ENCODE measurements around the gene FABP6. TPM values are rescaled to one million over a fixed set of nuclear protein-coding genes. Genes with fewer than 3 reads are reported as not detected.

FABP6 gene
- total and polyA plus RNA-seq, 8 donors: not detected

DNA sequence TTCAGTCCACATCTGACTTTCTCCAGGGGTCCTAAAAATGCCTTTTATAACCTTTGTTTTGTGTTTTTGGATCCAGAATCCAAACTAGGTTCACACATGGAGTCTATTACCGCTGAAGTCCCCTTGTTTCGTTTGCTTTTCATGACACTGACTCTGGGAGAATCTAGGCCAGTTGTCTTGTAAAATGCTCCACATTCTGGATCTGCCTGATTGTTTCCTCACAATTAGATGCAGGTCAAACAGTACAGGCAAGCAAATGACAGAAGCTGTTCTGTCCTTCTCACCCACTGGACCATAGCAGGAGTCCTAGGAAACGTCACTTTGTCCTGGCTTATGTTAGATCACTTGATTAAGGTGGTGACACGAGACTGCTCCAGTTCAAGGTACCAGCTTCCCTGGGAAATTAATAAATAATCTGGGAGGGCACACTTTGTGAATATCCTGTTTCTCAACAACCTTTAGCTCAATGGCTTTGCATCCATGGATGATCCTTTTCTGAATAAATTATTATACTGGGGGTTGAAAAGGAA, 34.1 kb downstream of the FABP6 start:
- Histone ChIP-seq H3K4me3 (no peak overlapping the region), H3K36me3 (no peaks in the 10 kb centered on the region), H3K4me1 (no peaks in the 10 kb centered on the region), H3K27ac (no peak overlapping the region), H3K9me3 (no peaks in the 10 kb centered on the region), H3K27me3 (no peaks in the 10 kb centered on the region)
- FAIRE-seq (no peak), ATAC-seq (peak in 1 of 4 donors; percentile 25), DNase-seq (no peak)
- WGBS, 2 donors: 54 to 60% methylated on average over 4 of the region's 4 CpGs
- TF ChIP-seq, protein P1, sequence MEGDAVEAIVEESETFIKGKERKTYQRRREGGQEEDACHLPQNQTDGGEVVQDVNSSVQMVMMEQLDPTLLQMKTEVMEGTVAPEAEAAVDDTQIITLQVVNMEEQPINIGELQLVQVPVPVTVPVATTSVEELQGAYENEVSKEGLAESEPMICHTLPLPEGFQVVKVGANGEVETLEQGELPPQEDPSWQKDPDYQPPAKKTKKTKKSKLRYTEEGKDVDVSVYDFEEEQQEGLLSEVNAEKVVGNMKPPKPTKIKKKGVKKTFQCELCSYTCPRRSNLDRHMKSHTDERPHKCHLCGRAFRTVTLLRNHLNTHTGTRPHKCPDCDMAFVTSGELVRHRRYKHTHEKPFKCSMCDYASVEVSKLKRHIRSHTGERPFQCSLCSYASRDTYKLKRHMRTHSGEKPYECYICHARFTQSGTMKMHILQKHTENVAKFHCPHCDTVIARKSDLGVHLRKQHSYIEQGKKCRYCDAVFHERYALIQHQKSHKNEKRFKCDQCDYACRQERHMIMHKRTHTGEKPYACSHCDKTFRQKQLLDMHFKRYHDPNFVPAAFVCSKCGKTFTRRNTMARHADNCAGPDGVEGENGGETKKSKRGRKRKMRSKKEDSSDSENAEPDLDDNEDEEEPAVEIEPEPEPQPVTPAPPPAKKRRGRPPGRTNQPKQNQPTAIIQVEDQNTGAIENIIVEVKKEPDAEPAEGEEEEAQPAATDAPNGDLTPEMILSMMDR (IDR thresholded peaks at IDR 0.05): no peak
- intact Hi-C loops (cut with DNase I): no loop called here

DNA sequence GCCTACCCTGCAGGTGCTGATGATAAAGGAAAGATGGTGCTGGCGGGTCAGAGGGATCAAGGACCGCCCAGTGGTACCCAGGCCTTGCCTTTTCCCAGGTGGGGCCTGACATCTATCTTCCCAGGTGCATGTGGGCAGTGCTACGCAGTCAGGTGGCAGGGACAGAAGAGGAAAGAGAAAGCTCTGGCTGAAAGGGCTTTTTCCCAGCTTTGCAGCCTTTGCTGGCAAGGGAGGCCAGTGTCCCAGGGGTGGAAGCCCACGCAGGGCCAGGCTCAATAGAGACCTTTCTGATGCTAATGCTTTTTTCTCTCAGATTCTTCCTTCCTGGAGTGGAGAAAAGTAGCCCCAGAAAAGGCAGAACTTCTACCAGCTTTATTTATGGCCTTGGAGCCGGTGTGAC, 36.7 kb downstream of the FABP6 start:
- no peak overlapping the region for H3K4me3 ChIP-seq
- H3K4me1 ChIP-seq: peaks cover 0 to 2% (median 0%) of the 10 kb centered on the region in 3 donors
- FAIRE-seq (no peak), DNase-seq (peak in 1 of 6 donors; percentile 18), ATAC-seq (no peak)
- WGBS, 2 donors: 86 to 90% methylated on average over 5 of the region's 5 CpGs
- no peaks in the 10 kb centered on the region for H3K36me3 ChIP-seq
- intact Hi-C loops (cut with DNase I): no loop called here
- H3K9me3 ChIP-seq: no peaks in the 10 kb centered on the region
- TF ChIP-seq, protein P1 (IDR thresholded peaks at IDR 0.05): no peak
- no peak overlapping the region for H3K27ac ChIP-seq
- H3K27me3 ChIP-seq: no peaks in the 10 kb centered on the region

DNA sequence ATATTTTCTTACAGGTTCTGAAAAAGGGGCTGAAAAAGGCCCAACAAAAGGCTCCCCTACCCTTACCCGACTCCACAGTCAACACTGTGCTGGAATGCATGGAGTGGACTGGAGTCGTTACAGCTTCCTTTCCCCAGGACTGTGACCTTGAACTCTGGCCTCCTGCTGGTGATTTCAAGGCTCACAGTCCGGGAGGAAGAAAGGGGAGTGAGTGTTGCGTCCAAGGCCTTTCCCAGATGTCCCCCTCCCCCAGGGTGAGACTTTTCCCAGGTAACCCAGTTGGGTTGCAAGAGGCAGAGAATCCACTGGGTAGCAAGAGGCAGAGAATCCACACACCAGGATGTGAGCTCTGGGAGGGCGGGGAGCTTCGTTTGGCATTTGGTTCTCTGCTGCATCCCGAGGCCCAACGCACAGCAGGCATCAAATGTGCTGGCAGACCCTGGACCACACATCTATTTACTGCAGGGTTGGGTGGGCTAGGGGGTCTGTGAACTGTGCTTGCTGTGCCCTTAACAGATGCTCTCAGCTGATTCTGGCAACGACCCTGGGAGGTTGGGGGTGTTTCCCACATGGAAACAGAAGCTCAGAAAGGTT, 37.5 kb downstream of the FABP6 start:
- Histone ChIP-seq H3K4me1 (peaks cover 0 to 2% (median 0%) of the 10 kb centered on the region in 3 donors), H3K9me3 (no peaks in the 10 kb centered on the region), H3K4me3 (no peak overlapping the region), H3K36me3 (no peaks in the 10 kb centered on the region), H3K27ac (no peak overlapping the region), H3K27me3 (no peaks in the 10 kb centered on the region)
- intact Hi-C loops (cut with DNase I): no loop called here
- DNase-seq: peak in 1 of 6 donors; percentile 25
- TF ChIP-seq, protein P1 (IDR thresholded peaks at IDR 0.05): no peak
- ATAC-seq: no peak
- FAIRE-seq: no peak
- 48 to 64% methylated on average over 8 to 9 of the region's 9 CpGs for WGBS, 2 donors

DNA sequence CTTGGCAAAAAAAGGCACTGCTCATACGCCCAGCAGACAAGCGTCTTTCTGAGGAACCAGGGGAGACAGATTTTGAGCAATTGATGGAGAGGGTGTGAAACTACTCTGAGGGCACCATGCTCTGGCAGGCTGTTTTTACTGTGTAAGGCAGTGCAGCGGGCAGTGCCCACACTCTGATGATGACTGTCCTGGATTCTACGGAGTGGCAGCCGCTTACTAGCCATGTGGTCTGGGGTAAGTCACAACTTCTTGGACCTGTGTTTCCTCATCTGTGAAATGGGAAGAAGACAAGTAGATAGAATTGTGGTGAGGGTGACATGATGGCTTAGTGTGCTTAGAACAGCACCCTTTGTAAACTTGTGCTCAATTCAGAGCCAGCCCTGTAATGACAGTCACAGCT, 38.8 kb downstream of the FABP6 start:
- Histone ChIP-seq H3K27ac (no peak overlapping the region), H3K36me3 (no peaks in the 10 kb centered on the region), H3K9me3 (no peaks in the 10 kb centered on the region), H3K4me3 (no peak overlapping the region), H3K27me3 (no peaks in the 10 kb centered on the region), H3K4me1 (peaks cover 0 to 2% (median 0%) of the 10 kb centered on the region in 3 donors)
- FAIRE-seq (no peak), ATAC-seq (no peak), DNase-seq (no peak)
- WGBS, 2 donors: 84 to 89% methylated on average over 5 of the region's 5 CpGs
- TF ChIP-seq, protein P1 (IDR thresholded peaks at IDR 0.05): no peak
- intact Hi-C loops (cut with DNase I): no loop called here

DNA sequence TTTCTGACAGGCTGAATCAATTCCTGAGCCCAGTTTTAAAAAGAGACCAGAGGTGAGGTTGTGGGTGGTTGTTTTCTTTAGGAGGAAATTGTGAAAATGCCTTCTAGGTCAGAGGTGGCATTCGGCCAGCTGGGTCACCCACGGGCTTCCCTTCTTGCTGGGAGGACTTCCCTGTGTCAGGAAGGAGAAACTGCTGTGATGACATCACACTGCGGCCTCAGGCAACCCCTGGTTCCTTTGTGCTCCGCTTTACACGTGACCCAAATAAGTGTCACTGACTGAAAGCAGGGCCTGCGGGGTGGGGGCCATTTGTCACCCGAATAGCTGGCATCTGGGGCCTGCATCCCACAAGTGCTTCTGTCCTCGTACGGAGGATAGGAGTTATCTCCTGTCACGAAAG, 39.7 kb downstream of the FABP6 start:
- H3K4me3 ChIP-seq: no peak overlapping the region
- TF ChIP-seq, protein P1 (IDR thresholded peaks at IDR 0.05): no peak
- peaks cover 0 to 2% (median 0%) of the 10 kb centered on the region in 3 donors for H3K4me1 ChIP-seq
- H3K9me3 ChIP-seq: no peaks in the 10 kb centered on the region
- H3K27ac ChIP-seq: no peak overlapping the region
- 51 to 59% methylated on average over 10 of the region's 10 CpGs for WGBS, 2 donors
- H3K36me3 ChIP-seq: no peaks in the 10 kb centered on the region
- no peaks in the 10 kb centered on the region for H3K27me3 ChIP-seq
- FAIRE-seq (no peak), ATAC-seq (peak in 3 of 4 donors; percentile 68 to 84 (median 83)), DNase-seq (peak in 5 of 6 donors; percentile 55 to 75 (median 60))
- intact Hi-C loops (cut with DNase I): no loop called here

Data from pancreas (tissue), 10 donors.